Stimulated activated CD4-positive, alpha-beta T cell treated with anti-CD3 and anti-CD28 coated beads, Interleukin-15, amount 100 ng/mL, for 1 hour (primary cell): ENCODE measurements around the gene U2SURP.

Experiments
- DNase-seq, 2 donors: peaks; one replicate each; pipeline ENCODE4 v3.0.0-alpha.2; 2020; ENCODE audit warnings: low read depth in 1 of 2, low spot score in 1 of 2

Gene U2SURP

DNA sequence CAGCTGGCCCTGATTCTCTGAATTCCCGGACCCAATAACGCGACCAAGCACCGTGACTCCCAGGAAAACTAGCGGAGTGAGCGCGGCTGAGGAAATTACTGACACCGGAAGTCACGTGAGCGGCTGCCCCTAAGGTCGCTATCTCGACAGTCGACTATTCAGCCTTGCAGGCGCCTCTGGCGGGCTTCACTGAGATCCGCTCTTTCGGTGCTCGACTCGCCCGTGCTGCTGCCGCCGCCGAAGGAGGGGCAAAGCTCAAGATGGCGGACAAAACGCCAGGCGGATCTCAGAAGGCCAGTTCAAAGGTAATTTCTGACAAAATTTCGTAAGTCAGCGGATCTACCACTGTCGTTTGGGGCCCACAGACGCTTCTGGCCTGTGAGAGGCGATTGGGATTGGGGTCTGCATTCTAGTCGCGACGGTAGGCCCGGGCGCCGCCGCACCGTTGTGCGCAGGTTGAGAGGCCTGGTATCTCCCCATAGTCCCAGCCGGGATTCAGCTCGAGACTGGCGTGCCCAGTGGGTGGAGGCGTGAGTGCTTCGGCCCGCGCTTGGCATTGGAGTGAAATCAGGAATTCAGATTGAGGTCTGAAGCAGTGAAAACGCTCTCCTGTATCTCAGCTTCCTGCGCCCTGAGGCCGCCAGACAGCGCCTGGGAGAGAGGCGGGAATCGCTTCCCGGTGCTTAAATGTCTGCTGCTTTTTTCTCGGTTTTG lies at the start of gene U2SURP:
TSS of gene U2SURP (plus strand) at position 202 of the 714 bp plus-strand sequence. CDS start at position 261, 59 bp downstream.
- peak; percentile 75 for DNase-seq

- DNase-seq, result no peak
Observed at GRCh38 chr3:142951794-142952193, 49.6 kb upstream of the U2SURP start.

DNA sequence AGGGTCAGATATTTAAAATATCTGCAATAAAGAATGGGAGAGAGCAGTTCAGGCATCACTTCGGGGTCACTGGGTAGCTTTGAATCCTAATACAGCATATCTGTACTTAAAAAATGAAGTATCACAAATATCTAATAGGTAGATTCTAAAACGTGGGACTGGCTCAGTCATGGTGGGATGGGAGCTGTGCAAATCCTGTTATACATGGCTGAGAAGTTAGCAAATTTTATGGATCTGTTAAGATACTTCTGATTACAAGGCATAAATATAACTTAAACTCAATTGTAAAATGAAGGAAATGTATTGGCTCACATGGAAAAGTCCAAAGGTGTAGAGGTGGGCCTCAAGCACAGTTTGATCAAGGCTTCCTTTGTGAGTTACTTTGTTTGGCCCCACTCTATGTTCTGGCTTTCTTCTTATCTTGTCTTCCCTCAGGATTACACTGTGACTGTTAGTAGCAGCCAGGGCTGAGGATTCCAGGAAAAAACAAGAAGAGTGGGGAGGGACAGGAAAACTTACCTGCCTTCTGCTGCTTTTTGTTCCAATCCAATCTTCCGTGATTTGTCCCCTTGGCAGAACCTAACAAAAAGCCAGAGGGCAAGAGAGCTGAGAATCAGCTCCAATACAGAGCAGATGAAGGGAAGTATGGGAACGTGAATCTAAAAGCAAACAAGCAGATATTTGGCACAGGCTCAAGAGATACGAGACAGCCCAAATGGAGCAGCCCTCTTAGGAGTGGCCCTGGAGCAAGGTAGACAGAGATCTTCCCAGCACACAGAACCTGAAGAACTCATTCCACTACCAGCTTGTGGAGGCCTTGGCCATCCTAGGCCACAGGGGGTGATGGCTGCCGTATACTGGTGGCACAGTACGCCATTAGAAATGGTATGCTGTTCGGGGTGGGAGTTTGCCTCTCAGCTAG lies 48.8 kb upstream of the U2SURP start:
- DNase-seq, result no peak

GRCh38 chr3:142953443-142953842 lies 47.9 kb upstream of the U2SURP start:
- DNase-seq, result no peak

DNA sequence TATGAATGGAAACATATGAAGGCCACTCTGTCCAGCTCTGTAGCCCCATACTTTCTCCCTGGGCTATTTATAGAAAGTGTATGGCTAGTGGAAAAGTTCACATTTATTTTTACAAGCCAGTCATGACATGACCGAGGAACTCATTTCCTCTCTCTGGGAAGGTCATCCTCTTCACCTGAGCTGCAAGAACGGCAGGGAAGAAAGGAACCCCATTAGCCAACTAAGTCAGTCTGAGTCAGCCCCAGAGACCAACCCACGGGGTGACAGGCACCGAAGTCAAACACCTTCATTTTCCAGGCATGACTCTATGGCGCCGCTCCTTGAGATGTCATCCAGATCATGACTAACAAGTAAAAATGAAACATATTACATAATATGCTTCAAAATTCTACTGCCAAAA lies 42.7 kb upstream of the U2SURP start:
- no peak for DNase-seq

DNA sequence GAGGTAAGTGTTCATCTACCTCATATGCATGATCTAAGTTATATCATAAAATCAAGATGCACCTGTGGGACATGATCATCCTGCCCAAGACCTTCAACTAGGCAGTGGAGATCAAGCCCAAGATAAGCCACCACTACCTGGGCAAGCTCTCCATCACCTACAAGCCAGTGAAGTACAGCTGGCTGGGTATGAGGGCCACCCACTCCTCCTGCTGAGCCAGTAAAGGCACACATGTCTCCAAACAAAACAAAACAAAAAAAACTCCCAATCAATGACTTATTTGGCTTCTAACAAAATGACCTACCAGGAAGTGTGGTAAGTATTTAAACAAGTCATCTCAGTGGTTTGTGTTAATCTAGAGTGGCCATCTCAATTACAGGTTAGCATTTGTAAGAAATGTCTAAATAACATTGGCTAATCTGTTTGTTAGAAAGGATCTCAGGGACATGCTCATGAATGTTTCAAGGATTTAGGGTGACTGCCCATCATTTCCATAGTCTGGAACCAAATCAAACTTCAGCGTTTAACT lies 41.0 kb upstream of the U2SURP start:
- no peak for DNase-seq

DNA sequence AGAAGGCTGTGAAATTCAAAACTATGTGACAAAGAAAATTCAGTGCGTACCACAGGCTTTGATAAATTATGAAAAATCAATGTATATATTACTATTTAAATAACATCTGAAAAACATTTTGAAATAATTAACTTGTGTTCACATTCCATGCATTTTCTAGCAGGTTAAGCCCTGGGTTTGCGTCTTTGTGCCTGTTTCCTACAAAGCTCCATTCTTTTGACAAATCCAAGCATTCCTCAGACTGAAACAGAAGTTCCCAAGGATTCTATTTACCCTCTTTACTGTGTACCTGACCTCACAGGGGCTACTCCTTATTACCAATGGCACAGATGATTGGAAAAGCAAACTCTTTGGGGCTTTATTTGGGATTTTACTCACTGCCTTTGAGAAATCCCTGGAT lies 39.8 kb upstream of the U2SURP start:
- DNase-seq, result no peak

GRCh38 chr3:142962175-142962519 lies 39.2 kb upstream of the U2SURP start:
- DNase-seq, result no peak

- no peak for DNase-seq
Observed at GRCh38 chr3:142962520-142963233, 38.7 kb upstream of the U2SURP start.

GRCh38 chr3:142963234-142963515 lies 38.2 kb upstream of the U2SURP start:
- DNase-seq, result no peak

DNA sequence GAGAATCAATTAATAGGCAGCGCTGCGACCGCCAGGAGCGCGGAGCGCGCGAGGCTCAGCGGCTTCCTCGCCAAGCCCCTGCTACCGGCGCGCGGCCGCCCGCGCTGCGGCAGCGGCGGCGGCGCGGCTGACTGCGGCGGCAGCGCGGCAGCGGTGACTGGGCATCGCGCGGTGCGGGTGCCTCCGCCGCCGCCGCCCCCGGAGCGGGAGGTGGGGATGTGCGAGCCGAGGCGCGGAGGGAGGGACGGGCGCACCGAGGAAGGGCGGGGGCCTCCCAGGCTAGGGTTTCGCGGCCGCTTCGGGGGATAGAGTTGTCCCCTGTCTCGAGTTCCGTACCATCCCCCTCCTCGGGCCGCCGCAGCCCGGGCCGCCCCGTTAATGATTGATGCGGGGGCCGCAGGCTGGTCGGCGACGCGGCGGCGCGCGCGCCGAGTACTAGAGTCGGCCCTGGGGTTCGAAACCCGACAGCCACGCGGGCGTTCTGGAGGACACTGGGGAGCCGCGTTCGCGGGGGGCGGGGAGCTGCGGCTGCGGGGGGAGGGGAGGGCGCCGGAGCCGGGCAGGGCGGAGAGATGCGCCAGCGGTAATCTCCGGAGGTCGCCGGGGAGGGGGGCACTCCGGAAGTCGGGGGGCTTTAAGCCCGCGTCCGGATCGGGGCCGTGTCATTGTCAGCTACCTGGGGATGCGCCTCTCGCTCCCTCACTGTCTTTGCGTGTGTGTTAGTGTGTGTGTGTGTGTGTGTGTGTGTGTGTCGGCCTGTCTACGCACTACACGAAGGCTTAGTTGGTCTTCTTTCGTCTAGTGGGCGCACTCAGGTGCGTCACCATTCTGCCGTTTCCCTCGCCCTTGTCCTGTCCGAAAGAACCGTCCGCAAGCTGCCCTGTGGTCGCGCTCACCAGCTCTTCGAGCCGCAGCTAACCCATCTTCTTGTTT lies 37.6 kb upstream of the U2SURP start, which contains the start of gene PAQR9:
TSS of gene PAQR9 (minus strand) at position 159 of the 933 bp plus-strand sequence. CDS start 338 bp downstream, outside the sequence.
- DNase-seq, result no peak

GRCh38 chr3:142965581-142965980 lies 35.8 kb upstream of the U2SURP start:
- no peak for DNase-seq

- DNase-seq, result no peak
Observed at GRCh38 chr3:142966808-142967207, 34.6 kb upstream of the U2SURP start.

DNA sequence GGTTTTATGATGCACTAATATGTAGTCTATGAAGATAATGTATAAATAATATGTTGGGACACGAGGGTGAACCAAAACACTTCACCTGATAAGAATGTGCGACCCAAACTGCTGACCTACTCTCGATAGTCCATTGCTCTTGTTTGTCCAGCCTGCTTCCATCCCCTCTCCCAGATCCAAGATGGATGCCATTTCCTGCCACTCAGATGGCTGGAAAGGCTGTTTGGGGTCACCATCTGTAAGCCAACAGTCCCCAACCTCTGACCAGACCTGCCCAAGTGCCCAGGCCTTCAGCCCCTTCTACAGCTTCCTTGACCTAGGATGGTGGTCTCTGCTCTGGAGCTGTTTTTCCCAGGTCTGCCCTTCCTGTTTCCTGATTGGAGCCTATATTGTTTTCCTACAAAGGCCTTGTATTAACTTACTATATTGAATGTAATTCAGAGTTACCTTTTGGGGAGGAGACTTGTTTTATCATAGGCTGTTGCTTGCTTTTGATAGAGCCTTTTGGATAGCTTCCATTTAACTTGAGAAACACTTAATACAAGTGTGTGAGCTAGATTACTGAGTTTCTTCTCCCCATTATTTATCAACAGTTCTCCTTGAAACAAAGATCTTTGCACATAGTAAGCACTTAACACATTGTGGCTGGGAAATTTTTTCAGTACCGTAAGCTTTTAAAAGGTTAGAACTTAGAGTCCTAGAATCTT lies 32.9 kb upstream of the U2SURP start:
- no peak for DNase-seq

- DNase-seq, result no peak
Observed at GRCh38 chr3:142971431-142971830, 29.9 kb upstream of the U2SURP start.

DNA sequence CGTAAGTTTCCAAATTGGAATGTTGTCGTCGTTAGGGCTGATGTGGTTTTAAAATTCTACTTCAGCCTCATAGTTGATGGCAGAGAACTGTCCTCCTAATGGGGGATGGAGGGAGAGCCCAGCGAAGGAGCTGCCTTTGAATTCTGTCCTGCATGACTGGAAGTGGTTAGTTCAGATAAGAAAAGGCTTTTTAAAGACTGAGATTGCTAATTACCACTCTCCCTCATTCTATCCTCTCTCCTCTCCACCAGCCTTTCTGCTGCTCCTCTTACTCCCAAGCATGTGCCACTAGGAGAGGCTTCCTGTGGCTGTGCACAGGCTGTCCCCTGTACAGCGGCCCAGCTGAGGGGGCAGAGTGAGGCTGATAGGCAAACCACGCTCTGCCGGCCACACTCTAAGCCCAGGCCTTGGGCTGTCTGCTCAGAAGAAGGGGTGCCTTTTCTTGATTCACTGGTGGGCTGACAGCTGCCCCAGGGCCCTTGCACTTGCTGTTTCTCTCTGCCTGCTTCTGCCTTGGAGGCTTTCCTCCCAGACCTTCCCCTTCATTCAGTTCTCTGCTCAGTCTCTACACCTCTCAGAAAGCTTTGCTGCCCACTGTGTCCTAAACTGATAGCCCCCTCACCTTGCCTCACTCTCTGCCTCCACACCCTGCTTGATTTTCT lies 29.1 kb upstream of the U2SURP start:
- no peak for DNase-seq

DNA sequence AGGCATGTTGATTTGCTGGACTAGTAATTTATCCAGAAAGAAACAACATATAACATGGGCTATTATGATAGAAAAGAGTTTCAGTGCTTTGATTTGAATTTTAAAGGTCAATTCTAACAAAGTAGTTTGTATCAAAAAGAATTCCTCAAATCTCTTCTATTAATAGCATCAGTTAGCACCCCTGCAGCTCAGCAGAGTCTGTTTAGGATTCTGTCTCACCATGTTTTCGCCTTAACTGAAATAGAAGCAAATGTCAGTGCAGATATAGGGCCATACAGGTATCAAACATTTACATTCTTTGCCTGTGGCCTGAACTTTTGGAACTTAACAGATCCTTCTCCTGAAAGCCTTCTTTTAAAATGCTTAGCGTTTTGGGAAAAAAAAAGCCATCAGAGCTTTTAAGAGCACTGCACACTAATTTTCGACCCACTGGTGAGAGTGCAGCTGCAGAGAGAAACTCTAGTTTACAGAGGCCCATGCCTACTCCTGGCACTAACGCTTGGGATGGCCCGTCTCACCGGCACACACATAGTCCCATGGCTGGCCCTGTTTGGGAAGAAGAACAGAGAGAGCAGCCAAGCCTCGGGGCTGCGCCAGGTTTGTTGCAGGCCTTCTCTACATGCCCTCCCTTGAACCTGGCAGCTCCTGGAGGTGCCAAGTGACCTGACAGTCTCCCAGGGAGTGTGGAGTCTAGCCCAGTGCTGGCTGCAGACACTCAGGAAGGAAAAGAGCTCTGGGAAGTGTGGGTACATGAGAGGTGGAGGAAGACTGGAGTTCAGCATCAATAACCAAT lies 28.0 kb upstream of the U2SURP start:
- DNase-seq, result no peak

DNA sequence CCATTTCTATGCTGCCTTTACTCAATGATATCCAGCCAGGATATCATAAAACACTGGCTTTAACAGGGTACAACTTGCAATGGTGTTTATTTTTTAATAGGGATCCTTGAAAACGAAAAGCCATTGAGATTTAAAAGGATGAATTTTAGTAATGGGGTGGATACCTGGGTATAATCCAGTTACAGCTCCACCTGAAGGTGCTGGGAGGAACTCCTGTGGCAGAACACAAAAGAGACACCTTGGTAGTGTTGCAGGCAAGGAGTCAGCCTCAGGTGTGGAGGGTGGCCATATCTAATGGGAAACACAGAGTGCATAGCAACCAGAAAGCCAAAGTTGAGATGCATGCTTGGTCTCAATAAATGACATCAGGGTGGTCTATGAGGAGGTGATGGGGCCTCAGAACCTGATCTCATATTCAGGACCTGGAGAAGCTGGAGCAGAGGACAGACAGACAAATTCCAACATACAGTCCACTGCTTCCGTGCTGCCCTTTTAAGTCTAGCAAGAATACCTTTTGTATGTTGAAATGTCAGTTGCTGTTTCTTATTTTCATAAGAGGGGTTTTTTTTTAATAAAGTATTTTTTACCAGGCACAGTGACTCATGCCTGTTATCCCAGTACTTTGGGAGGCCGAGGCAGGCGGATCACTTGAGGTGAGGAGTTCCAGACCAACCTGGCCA lies 25.9 kb upstream of the U2SURP start:
- DNase-seq, result no peak
